ENCODE data around the gene KIRREL3. TPM values are rescaled to one million over a fixed set of nuclear protein-coding genes. Genes with fewer than 3 reads are reported as not detected.

KIRREL3 gene
- total and polyA plus RNA-seq, 12 donors, result 0.13 to 0.58 (median 0.30) TPM

GRCh38 chr11:127027000-127027399 lies 26.4 kb upstream of the KIRREL3 start:
- DNase-seq (no peak), ATAC-seq (no peak)
- TF ChIP-seq CTCF (IDR thresholded peaks at IDR 0.05), result no peak
- WGBS, 2 donors, result 60 to 70% methylated on average over 4 of the region's 4 CpGs
- no peaks in the 10 kb centered on the region for H3K36me3 ChIP-seq
- no peak overlapping the region for H3K27ac ChIP-seq
- no peaks in the 10 kb centered on the region for H3K4me1 ChIP-seq
- H3K4me3 ChIP-seq, result no peak overlapping the region
- intact Hi-C loops (cut with DNase I), result no loop called here
- peaks cover 0 to 33% (median 8%) of the 10 kb centered on the region in 7 donors for H3K27me3 ChIP-seq
- no peaks in the 10 kb centered on the region for H3K9me3 ChIP-seq

GRCh38 chr11:127023991-127024390 lies 23.4 kb upstream of the KIRREL3 start:
- peaks cover 0 to 54% (median 13%) of the 10 kb centered on the region in 7 donors for H3K27me3 ChIP-seq
- no peak for DNase-seq
- H3K4me3 ChIP-seq, result no peak overlapping the region
- H3K4me1 ChIP-seq, result no peaks in the 10 kb centered on the region
- no peak for ATAC-seq
- H3K36me3 ChIP-seq, result no peaks in the 10 kb centered on the region
- TF ChIP-seq CTCF (IDR thresholded peaks at IDR 0.05), result no peak
- no peaks in the 10 kb centered on the region for H3K9me3 ChIP-seq
- intact Hi-C loops (cut with DNase I), result no loop called here
- WGBS, 2 donors, result 74 to 78% methylated on average over 2 of the region's 2 CpGs
- no peak overlapping the region for H3K27ac ChIP-seq

GRCh38 chr11:127018683-127019279 lies 18.2 kb upstream of the KIRREL3 start:
- H3K27me3 ChIP-seq, result peaks cover 0 to 64% (median 14%) of the 10 kb centered on the region in 7 donors
- intact Hi-C loops (cut with DNase I), result loop anchor here in 1 of 10 donors (10.0 kb wide), 1 partner anchor 316 kb away; no protein-coding TSS in a partner anchor
- H3K4me1 ChIP-seq, result no peaks in the 10 kb centered on the region
- no peak for DNase-seq
- H3K27ac ChIP-seq, result no peak overlapping the region
- TF ChIP-seq CTCF (IDR thresholded peaks at IDR 0.05), result no peak
- no peak for ATAC-seq
- no peak overlapping the region for H3K4me3 ChIP-seq
- no peaks in the 10 kb centered on the region for H3K36me3 ChIP-seq
- 79 to 80% methylated on average over 8 of the region's 8 CpGs for WGBS, 2 donors
- no peaks in the 10 kb centered on the region for H3K9me3 ChIP-seq

- no peak for ATAC-seq
- 27 to 29% methylated on average over 7 of the region's 7 CpGs for WGBS, 2 donors
- intact Hi-C loops (cut with DNase I), result loop anchor here in 1 of 10 donors (10.0 kb wide), 1 partner anchor 317 kb away; no protein-coding TSS in a partner anchor
Observed at GRCh38 chr11:127017482-127017881, 16.9 kb upstream of the KIRREL3 start.

More at GRCh38 chr11:127017482-127017881, 16.9 kb upstream of the KIRREL3 start:
- H3K27me3 ChIP-seq, result peaks cover 0 to 66% (median 21%) of the 10 kb centered on the region in 7 donors
- no peak for DNase-seq
- H3K4me1 ChIP-seq, result no peaks in the 10 kb centered on the region
- H3K27ac ChIP-seq, result no peak overlapping the region
- no peak overlapping the region for H3K4me3 ChIP-seq
- no peaks in the 10 kb centered on the region for H3K9me3 ChIP-seq
- H3K36me3 ChIP-seq, result no peaks in the 10 kb centered on the region
- no peak for TF ChIP-seq CTCF (IDR thresholded peaks at IDR 0.05)
